Epithelial cell of prostate (primary cell): Measurements from ENCODE around the gene HRH1.
A peak's percentile ranks its signal among the peaks of the same experiment; 100 is the strongest.
"Not testable (repeated sequence)": the region's sequence is repeated elsewhere in the genome, so short reads cannot be mapped to it uniquely, and the experiment has no call there.

ENCODE experiments used
- DNase-seq: peaks from one replicate; pipeline ENCODE4 v3.0.0-alpha.2; 2011; ENCODE audit warnings: low read depth, low spot score
- H3K27ac ChIP-seq: fragments of 450-650 bp; 2 replicates; pipeline ENCODE4 v1.5.1; 2017; ENCODE audit warnings: mild to moderate bottlenecking

The HRH1 gene

GRCh38 chr3:11140030-11140712 lies 14.1 kb upstream of the HRH1 start:
- peak overlapping the region; percentile 97 for H3K27ac ChIP-seq
- DNase-seq, result no peak

GRCh38 chr3:11140713-11141104 lies 13.6 kb upstream of the HRH1 start:
- DNase-seq, result no peak
- peak overlapping the region; percentile 97 for H3K27ac ChIP-seq

GRCh38 chr3:11143476-11143875 lies 10.8 kb upstream of the HRH1 start:
- DNase-seq, result no peak
- H3K27ac ChIP-seq, result no peak overlapping the region

- H3K27ac ChIP-seq, result no peak overlapping the region
- no peak for DNase-seq
Observed at GRCh38 chr3:11144996-11145395, 9.3 kb upstream of the HRH1 start.

- peak; percentile 39 for DNase-seq
- peak overlapping the region; percentile 41 for H3K27ac ChIP-seq
Observed at GRCh38 chr3:11145888-11146287, 8.4 kb upstream of the HRH1 start.

- peak overlapping the region; percentile 41 for H3K27ac ChIP-seq
- no peak for DNase-seq
Observed at GRCh38 chr3:11146773-11147660, 7.3 kb upstream of the HRH1 start.

- no peak overlapping the region for H3K27ac ChIP-seq
- DNase-seq, result no peak
Observed at GRCh38 chr3:11150256-11150655, 4.0 kb upstream of the HRH1 start.

GRCh38 chr3:11152301-11152700 lies 2.0 kb upstream of the HRH1 start:
- DNase-seq, result no peak
- H3K27ac ChIP-seq, result no peak overlapping the region

GRCh38 chr3:11154953-11155325 lies 646 bp downstream of the HRH1 start:
- DNase-seq, result no peak
- H3K27ac ChIP-seq, result peak overlapping the region; percentile 12

- DNase-seq, result peak; percentile 33
- H3K27ac ChIP-seq, result peak overlapping the region; percentile 12
Observed at GRCh38 chr3:11155341-11156025, 1.2 kb downstream of the HRH1 start.

GRCh38 chr3:11156026-11156410 lies 1.7 kb downstream of the HRH1 start:
- no peak for DNase-seq
- no peak overlapping the region for H3K27ac ChIP-seq

- no peak overlapping the region for H3K27ac ChIP-seq
- no peak for DNase-seq
Observed at GRCh38 chr3:11157421-11157820, 3.1 kb downstream of the HRH1 start.

- peak; percentile 18 for DNase-seq
- H3K27ac ChIP-seq, result peak overlapping the region; percentile 36
Observed at GRCh38 chr3:11159421-11159904, 5.2 kb downstream of the HRH1 start.

GRCh38 chr3:11161666-11162065 lies 7.4 kb downstream of the HRH1 start:
- no peak overlapping the region for H3K27ac ChIP-seq
- no peak for DNase-seq

- H3K27ac ChIP-seq, result no peak overlapping the region
- no peak for DNase-seq
Observed at GRCh38 chr3:11162401-11163345, 8.4 kb downstream of the HRH1 start.

- no peak for DNase-seq
- H3K27ac ChIP-seq, result no peak overlapping the region
Observed at GRCh38 chr3:11164607-11165006, 10.3 kb downstream of the HRH1 start.

GRCh38 chr3:11165476-11165875 lies 11.2 kb downstream of the HRH1 start:
- no peak overlapping the region for H3K27ac ChIP-seq
- DNase-seq, result no peak

GRCh38 chr3:11166807-11167400 lies 12.6 kb downstream of the HRH1 start:
- DNase-seq, result not testable (repeated sequence)

GRCh38 chr3:11167590-11167989 lies 13.3 kb downstream of the HRH1 start:
- H3K27ac ChIP-seq, result no peak overlapping the region
- DNase-seq, result peak; percentile 64

More at GRCh38 chr3:11166807-11167400, 12.6 kb downstream of the HRH1 start:
- not testable (repeated sequence) for H3K27ac ChIP-seq
